ENCODE measurements around the gene ADIRF.
"Not testable (repeated sequence)": the region's sequence is repeated elsewhere in the genome, so short reads cannot be mapped to it uniquely, and the experiment has no call there.

ADIRF gene

DNA sequence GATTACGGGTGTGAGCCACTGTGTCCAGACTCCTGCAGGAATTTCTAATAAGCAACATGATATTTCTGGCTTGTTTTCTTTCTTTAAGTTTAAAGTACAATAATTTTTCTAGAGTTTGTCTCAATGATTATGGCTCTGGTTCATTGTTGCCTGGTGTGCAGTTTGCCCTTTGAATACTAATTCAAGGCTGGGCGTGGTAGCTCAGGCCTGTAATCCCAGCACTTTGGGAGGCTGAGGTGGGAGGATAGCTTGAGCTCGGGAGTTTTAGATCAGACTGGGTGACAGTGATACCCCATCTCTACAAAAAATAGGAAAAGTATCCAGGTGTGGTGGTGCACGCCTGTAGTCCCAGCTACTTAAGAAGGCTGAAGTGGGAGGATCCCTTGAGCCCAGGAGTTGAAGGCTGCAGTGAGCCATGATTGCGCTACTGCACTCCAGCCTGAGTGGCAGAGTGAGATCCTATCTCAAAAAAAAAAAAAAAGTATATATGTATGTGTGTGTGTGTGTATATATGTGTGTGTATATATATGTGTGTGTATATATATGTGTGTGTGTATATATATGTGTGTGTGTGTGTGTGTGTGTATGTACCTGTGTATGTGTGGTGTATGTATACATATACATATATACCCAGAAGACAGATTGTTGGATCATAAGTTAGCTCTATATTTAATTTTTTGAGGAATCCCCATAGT is 8.2 kb downstream of the ADIRF start:
- no peak for DNase-seq (ENCODE audit: low read depth in 3 of 3)

- DNase-seq (ENCODE audit: low read depth in 3 of 3): not testable (repeated sequence)
These were observed 10.2 kb downstream of the ADIRF start for GRCh38 chr10:86978457-86978856.

GRCh38 chr10:86979296-86979818 is 11.1 kb downstream of the ADIRF start:
- DNase-seq (ENCODE audit: low read depth in 3 of 3): no peak

DNA sequence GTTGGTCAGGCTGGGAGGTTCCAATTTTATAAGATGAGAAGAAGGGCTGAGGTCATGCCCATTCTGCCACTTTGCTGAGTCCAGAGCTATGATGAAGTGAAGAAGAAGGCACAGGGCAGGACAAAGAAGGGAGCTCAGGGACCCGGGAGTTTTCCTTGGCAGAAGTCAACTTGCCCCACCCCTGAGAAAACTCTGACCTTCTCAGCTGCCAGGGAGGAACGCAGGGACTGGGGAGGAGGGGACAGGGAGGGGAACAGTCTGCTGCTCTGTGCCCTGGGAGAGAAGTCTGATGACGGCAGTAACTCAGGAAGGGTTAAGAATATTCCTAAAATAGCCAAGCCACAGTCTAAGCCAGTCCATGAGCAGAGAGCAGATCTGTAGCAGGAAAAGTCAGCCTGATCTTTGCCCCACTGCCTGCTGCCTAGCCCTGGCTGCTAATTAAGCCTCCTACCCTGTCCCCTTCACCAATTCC is 11.7 kb downstream of the ADIRF start:
- no peak for DNase-seq (ENCODE audit: low read depth in 3 of 3)

DNA sequence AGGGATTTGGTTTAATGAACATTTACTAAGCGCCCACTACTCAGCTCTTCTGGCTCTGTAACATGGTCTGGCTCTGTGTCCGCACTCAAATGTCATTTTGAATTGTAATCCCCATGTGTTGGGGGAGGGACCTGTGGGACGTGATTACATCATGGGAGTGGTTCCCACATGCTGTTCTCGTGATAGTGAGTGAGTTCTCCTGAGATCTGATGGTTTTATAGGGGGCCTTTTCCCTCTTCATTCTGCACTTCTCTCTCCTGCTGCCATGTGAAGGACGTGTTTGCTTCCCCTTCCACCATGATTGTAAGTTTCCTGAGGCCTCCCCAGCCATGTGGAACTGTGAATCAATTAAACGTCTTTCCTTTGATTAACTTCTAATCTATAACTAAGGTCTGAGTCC is 12.7 kb downstream of the ADIRF start:
- DNase-seq (ENCODE audit: low read depth in 3 of 3): not testable (repeated sequence)

DNA sequence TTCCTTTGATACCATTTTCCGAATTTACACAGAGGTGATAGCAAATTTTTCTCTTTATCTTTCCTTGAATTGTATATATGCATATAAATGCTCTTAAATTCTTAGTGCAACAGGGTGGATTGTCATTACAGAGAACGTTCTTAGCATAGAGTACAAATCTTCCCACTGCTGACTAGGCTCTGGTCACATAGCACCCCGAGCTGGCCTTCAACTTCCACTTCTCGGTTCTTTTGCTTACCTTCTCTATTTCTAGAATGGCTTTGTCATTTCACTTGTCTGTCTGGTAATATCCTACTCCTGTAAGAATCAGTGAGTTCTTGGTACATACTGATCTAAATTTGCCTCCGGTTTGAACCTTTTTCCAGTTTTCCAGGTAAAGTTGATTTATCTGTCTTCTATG is 13.4 kb downstream of the ADIRF start:
- DNase-seq (ENCODE audit: low read depth in 3 of 3): no peak

- DNase-seq (ENCODE audit: low read depth in 3 of 3): not testable (repeated sequence)
These were observed 16.2 kb downstream of the ADIRF start for GRCh38 chr10:86984498-86984897.

GRCh38 chr10:86988520-86988919 is 20.2 kb downstream of the ADIRF start:
- no peak for DNase-seq (ENCODE audit: low read depth in 3 of 3)

DNA sequence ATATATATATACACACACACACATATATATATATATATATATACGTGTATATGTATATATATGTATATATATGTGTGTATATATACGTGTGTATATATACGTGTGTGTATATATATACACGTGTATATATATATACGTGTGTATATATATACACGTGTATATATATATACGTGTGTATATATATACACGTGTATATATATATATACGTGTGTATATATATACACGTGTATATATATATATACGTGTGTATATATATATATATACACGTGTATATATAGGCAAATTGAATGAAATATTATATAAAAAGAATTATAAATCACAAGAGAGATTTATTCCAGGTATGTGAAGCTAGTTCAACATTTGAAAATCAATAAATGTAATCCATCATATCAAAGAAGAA is 23.1 kb downstream of the ADIRF start:
- DNase-seq (ENCODE audit: low read depth in 3 of 3): not testable (repeated sequence)

DNA sequence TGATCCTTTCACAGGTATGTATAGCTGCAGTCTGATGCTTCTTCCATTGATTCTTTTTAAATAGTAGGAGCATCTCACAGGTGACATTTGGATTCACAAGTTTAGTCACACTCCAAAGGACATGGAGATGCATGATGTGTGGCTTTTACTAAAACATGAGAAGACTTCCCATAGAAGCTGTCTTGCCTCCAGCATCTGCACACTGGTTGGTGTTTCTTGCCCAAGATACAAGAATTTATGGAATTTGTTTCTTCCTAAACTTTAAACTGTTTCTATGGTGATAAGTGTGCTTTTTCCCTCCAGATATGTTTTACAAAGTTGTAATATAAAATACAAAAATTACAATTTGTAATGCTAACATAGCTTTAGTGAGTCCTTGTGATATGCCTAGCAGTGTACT is 24.2 kb downstream of the ADIRF start:
- no peak for DNase-seq (ENCODE audit: low read depth in 3 of 3)

GRCh38 chr10:86992929-86993328 is 24.6 kb downstream of the ADIRF start:
- DNase-seq (ENCODE audit: low read depth in 3 of 3): no peak

DNA sequence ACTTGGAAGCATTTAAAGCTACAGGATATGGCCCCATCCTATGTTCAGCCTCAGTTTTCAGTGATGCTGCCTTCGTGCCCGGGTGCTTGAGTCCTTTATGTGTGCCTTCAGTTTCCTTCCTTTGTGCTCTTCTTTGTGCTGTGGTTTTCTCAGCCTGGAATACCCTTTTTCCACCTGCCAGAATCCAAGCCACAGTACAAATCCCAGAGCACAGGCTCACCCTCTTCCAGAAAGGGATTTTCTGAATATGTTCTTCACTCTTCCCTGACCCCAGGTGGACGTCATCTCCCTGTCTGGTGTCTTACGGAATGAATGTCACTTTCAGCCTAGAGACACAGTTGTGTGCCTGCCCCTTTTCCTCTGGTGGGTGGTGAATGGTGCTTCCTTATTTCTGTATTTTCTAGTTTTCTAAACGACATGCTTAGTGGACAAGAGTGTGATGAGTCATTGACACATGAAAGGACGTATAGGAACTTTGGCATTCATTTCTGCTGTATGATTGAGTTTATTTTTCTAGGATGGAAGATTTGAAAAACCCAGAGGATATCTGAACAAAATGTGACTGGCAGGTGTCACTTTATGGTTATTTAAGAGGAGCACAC is 31.6 kb downstream of the ADIRF start:
- not testable (repeated sequence) for DNase-seq (ENCODE audit: low read depth in 3 of 3)

GRCh38 chr10:87000491-87000890 is 32.2 kb downstream of the ADIRF start:
- DNase-seq (ENCODE audit: low read depth in 3 of 3): no peak

DNA sequence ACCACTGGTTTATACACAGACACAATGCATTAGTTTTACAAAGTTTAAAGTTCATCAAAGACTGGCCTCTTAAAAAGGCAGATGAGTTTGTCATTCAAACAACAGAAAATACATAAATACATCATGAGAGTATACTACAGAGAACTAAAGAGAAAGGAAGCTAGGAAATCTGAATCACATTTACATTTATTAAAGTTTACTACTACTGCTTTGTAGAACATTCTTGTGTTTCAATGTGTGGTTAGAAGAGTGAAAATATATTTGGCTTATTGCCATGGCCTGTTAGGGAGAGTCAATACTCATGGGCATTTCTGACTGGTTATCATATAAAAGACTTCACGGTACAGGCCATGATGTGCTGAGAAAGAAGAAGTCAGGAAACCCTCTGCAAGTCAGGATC is 38.8 kb downstream of the ADIRF start:
- not testable (repeated sequence) for DNase-seq (ENCODE audit: low read depth in 3 of 3)

DNA sequence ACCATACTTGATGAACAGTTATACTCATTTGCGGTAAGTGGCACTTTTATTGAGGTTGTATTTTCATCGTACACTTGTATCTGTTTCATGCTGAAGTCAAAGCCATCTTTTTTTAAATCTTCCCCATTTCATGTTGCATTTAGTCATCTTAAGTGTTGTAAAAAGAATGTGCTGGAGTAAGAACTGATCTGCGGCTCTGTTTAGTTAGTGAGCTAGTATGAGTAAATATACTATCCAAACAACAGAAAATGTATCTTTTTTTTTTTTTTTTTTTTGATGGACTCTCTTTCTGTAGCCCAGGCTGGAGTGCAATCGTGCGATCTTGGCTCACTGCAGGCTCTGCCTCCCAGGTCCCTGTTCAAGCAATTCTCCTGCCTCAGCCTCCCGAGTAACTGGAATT is 39.4 kb downstream of the ADIRF start:
- not testable (repeated sequence) for DNase-seq (ENCODE audit: low read depth in 3 of 3)

DNA sequence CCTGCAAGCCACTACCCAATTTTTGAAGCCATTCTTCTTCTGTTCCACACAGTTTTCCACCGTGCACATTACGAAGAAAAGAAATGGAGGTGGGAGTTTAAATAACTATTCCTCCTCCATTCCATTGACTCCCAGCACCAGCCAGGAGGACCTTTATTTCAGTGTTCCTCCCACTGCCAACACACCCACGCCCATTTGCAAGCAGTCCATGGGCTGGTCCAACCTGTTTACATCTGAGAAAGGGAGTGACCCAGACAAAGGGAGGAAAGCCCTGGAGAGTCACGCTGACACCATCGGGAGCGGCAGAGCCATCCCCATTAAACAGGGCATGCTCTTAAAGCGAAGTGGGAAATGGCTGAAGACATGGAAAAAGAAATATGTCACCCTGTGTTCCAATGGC is 40.0 kb downstream of the ADIRF start:
- not testable (repeated sequence) for DNase-seq (ENCODE audit: low read depth in 3 of 3)

- DNase-seq (ENCODE audit: low read depth in 3 of 3): not testable (repeated sequence)
These were observed 40.9 kb downstream of the ADIRF start for GRCh38 chr10:87009134-87009696.

DNA sequence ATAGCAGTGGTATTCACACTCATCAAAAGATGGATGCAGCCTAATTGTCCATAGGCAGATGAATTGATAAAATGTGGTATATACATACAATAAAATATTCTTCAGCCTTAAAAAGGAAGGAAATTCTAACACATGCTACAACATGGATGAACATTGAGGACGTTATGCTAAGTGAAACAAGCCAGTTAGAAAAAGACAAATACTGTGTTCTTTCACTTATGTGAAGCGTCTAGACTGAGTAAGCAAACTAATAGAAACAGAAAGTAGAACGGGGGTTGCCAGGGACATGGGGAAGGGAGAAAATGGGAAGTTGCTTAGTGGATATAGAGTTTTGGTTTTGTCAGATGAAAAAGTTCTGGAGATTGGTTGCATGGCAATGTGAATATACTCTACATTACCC is 45.2 kb downstream of the ADIRF start:
- not testable (repeated sequence) for DNase-seq (ENCODE audit: low read depth in 3 of 3)

- DNase-seq (ENCODE audit: low read depth in 3 of 3): not testable (repeated sequence)
These were observed 46.9 kb downstream of the ADIRF start for GRCh38 chr10:87014986-87015716.

- DNase-seq (ENCODE audit: low read depth in 3 of 3): not testable (repeated sequence)
These were observed 49.8 kb downstream of the ADIRF start for GRCh38 chr10:87018127-87018526.

GRCh38 chr10:87019066-87019465 is 50.8 kb downstream of the ADIRF start:
- not testable (repeated sequence) for DNase-seq (ENCODE audit: low read depth in 3 of 3)

DNA sequence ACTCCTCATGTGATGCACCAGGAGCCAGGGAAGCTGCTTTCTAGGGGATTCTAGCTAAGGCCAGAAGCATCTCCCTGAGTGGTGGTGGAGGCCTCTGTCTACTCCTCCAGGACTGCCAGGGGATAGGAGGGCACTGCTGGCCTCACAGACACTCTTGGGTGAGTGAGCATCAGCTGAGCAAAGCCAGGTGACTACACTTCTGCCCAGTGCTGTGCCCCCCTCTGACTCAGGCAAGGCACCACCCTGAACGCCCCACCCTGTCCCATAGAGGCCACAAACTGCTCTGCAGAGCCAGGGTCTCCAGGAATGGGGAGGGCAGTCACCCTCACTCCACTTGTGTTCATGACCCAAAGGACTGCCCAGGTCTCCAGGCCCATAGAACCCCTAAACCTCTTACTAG is 51.2 kb downstream of the ADIRF start:
- DNase-seq (ENCODE audit: low read depth in 3 of 3): not testable (repeated sequence)
